H9 (cell line): Measurements from ENCODE around the gene PAGE2. TPM values are rescaled to one million over a fixed set of nuclear protein-coding genes. Genes with fewer than 3 reads are reported as not detected.

Experiments
- DNase-seq: peaks from one replicate; pipeline ENCODE4 v3.0.0-alpha.2; 2017
- H2AFZ ChIP-seq: one replicate; pipeline ENCODE4 v1.6.1; 2013; ENCODE audit warnings: mild to moderate bottlenecking, low read length, control low read depth, moderate library complexity
- H2AK5ac ChIP-seq: 2 replicates; pipeline ENCODE4 v1.6.1; 2013; ENCODE audit warnings: low read length, control low read depth, mixed read lengths; ENCODE audit not compliant: insufficient read length
- H2BK120ac ChIP-seq: one replicate; pipeline ENCODE4 v1.6.1; 2013; ENCODE audit warnings: low read depth, mild to moderate bottlenecking, low read length, control low read depth, inconsistent platforms; ENCODE audit not compliant: poor library complexity, severe bottlenecking
- H2BK12ac ChIP-seq: 2 replicates; pipeline ENCODE4 v1.6.1; 2013; ENCODE audit warnings: low read length, control low read depth, mixed read lengths, low read depth; ENCODE audit not compliant: insufficient read length
- H2BK15ac ChIP-seq: 2 replicates; pipeline ENCODE4 v1.6.1; 2013; ENCODE audit warnings: low read depth, low read length, control low read depth
- H2BK20ac ChIP-seq: one replicate; pipeline ENCODE4 v1.6.1; 2013; ENCODE audit warnings: low read depth, mild to moderate bottlenecking, low read length, control low read depth, inconsistent platforms; ENCODE audit not compliant: poor library complexity, severe bottlenecking
- H2BK5ac ChIP-seq: 2 replicates; pipeline ENCODE4 v1.6.1; 2013; ENCODE audit warnings: low read length, control low read depth, mixed read lengths; ENCODE audit not compliant: insufficient read length
- H3K14ac ChIP-seq: 2 replicates; pipeline ENCODE4 v1.6.1; 2013; ENCODE audit warnings: low read length, control low read depth; ENCODE audit not compliant: insufficient read depth
- H3K18ac ChIP-seq: 2 replicates; pipeline ENCODE4 v1.6.1; 2013; ENCODE audit warnings: low read depth, mild to moderate bottlenecking, mixed read lengths, low read length, control low read depth; ENCODE audit not compliant: insufficient read length
- H3K23ac ChIP-seq: 2 replicates; pipeline ENCODE4 v1.6.1; 2013; ENCODE audit warnings: low read length, control low read depth, mixed read lengths, low read depth; ENCODE audit not compliant: insufficient read length
- H3K23me2 ChIP-seq: 2 replicates; pipeline ENCODE4 v1.6.1; 2013; ENCODE audit warnings: low read depth, mild to moderate bottlenecking, mixed read lengths, low read length, control low read depth; ENCODE audit not compliant: insufficient read length, poor library complexity, severe bottlenecking
- H3K27ac ChIP-seq: 2 replicates; pipeline ENCODE4 v1.5.1; 2013; ENCODE audit warnings: low read length, control low read depth, mixed read lengths, low read depth; ENCODE audit not compliant: insufficient read length
- H3K27me3 ChIP-seq: 2 replicates; pipeline ENCODE4 v1.6.1; 2013; ENCODE audit warnings: low read length, control low read depth, inconsistent platforms; ENCODE audit not compliant: insufficient read depth
- H3K4ac ChIP-seq: 2 replicates; pipeline ENCODE4 v1.6.1; 2013; ENCODE audit warnings: low read depth, mild to moderate bottlenecking, control low read depth, inconsistent platforms, low read length, moderate library complexity
- H3K4me1 ChIP-seq: 2 replicates; pipeline ENCODE4 v1.6.1; 2013; ENCODE audit warnings: low read length, control low read depth, inconsistent platforms; ENCODE audit not compliant: insufficient read depth
- H3K4me2 ChIP-seq: 2 replicates; pipeline ENCODE4 v1.6.1; 2013; ENCODE audit warnings: low read length, control low read depth, mixed read lengths; ENCODE audit not compliant: insufficient read length, insufficient read depth
- H3K56ac ChIP-seq: 2 replicates; pipeline ENCODE4 v1.6.1; 2013; ENCODE audit warnings: low read depth, mild to moderate bottlenecking, mixed read lengths, low read length, control low read depth; ENCODE audit not compliant: insufficient read length
- H3K79me1 ChIP-seq: 2 replicates; pipeline ENCODE4 v1.6.1; 2013; ENCODE audit warnings: low read depth, mild to moderate bottlenecking, moderate library complexity, low read length, control low read depth, inconsistent platforms; ENCODE audit not compliant: insufficient read depth, poor library complexity, severe bottlenecking
- H3K79me2 ChIP-seq: 2 replicates; pipeline ENCODE4 v1.6.1; 2013; ENCODE audit warnings: low read length, control low read depth, inconsistent platforms; ENCODE audit not compliant: insufficient read depth
- H3K9ac ChIP-seq: 2 replicates; pipeline ENCODE4 v1.6.1; 2013; ENCODE audit warnings: low read length, control low read depth, mixed read lengths; ENCODE audit not compliant: insufficient read length; ENCODE audit errors: extremely low read depth
- H3K9me3 ChIP-seq: one replicate; pipeline ENCODE4 v1.6.1; 2013; ENCODE audit warnings: low read depth, low read length, inconsistent platforms; ENCODE audit not compliant: control insufficient read depth
- H3T11ph ChIP-seq: one replicate; pipeline ENCODE4 v1.6.1; 2013; ENCODE audit warnings: mild to moderate bottlenecking, low read length, control low read depth, inconsistent platforms
- H4K20me1 ChIP-seq: one replicate; pipeline ENCODE4 v1.6.1; 2013; ENCODE audit not compliant: control insufficient read depth, insufficient read length, insufficient read depth
- H4K5ac ChIP-seq: 2 replicates; pipeline ENCODE4 v1.6.1; 2013; ENCODE audit warnings: low read depth, mild to moderate bottlenecking, mixed read lengths, low read length, control low read depth; ENCODE audit not compliant: insufficient read length
- H4K8ac ChIP-seq: replicated peaks from 2 replicates; pipeline ENCODE4 v1.6.1; 2013; ENCODE audit warnings: low read length, control low read depth, mixed read lengths, low read depth; ENCODE audit not compliant: insufficient read length
- H4K91ac ChIP-seq: 2 replicates; pipeline ENCODE4 v1.6.1; 2013; ENCODE audit warnings: low read depth, mild to moderate bottlenecking, moderate library complexity, mixed read lengths, low read length, control low read depth; ENCODE audit not compliant: insufficient read length
- H3K27ac Mint-ChIP-seq, 3 experiments: 2 replicates in 2 of 3; 3 replicates in 1 of 3; pipeline ENCODE4 v1.8.0; 2020 to 2021; ENCODE audit warnings: mixed read lengths in 3 of 3, mild to moderate bottlenecking in 1 of 3, moderate library complexity in 1 of 3
- H3K27me3 Mint-ChIP-seq: 2 replicates; pipeline ENCODE4 v1.8.0; 2021; ENCODE audit warnings: low read depth, mild to moderate bottlenecking, moderate library complexity, mixed read lengths
- H3K36me3 Mint-ChIP-seq, 3 experiments: 2 replicates in 2 of 3; 3 replicates in 1 of 3; pipeline ENCODE4 v1.8.0; 2020 to 2021; ENCODE audit warnings: low read depth in 3 of 3, mixed read lengths in 3 of 3; ENCODE audit not compliant: insufficient read depth in 1 of 3
- H3K4me1 Mint-ChIP-seq, 2 experiments: 2 replicates each; pipeline ENCODE4 v1.8.0; 2020; ENCODE audit warnings: mixed read lengths in 2 of 2
- H3K4me3 Mint-ChIP-seq, 2 experiments: 2 replicates in 1 of 2; 3 replicates in 1 of 2; pipeline ENCODE4 v1.8.0; 2020 to 2021; ENCODE audit warnings: mild to moderate bottlenecking in 2 of 2, mixed read lengths in 2 of 2, moderate library complexity in 1 of 2
- H3K9me3 Mint-ChIP-seq, 2 experiments: 2 replicates in 1 of 2; 3 replicates in 1 of 2; pipeline ENCODE4 v1.8.0; 2020; ENCODE audit warnings: mild to moderate bottlenecking in 2 of 2, mixed read lengths in 2 of 2, moderate library complexity in 1 of 2
- WGBS: extraction: QIAGEN DNeasy Blood & Tissue Kit; methylation state at CpG from one replicate; pipeline ENCODE4 v1.1.7; 2013; ENCODE audit warnings: missing lambda C conversion rate, low lambda C conversion rate, mixed read lengths; ENCODE audit not compliant: insufficient read length; ENCODE audit errors: extremely low coverage; 5-methylcytosine and 5-hydroxymethylcytosine counted together
- total RNA-seq: library from RNA; stranded (reverse); gene quantifications from 2 replicates; pipeline ENCODE4 v1.2.1, GENCODE V29; 2021
- TF ChIP-seq, protein P1 (sequence below): fragments of 200-600 bp; sonication (generic); conservative IDR thresholded peaks from 3 replicates; pipeline ENCODE4 v1.8.0; 2021; ENCODE audit warnings: antibody characterized with exemption, mild to moderate bottlenecking

The PAGE2 gene
- total RNA-seq, 1 experiment from 2014 or later: not detected

DNA sequence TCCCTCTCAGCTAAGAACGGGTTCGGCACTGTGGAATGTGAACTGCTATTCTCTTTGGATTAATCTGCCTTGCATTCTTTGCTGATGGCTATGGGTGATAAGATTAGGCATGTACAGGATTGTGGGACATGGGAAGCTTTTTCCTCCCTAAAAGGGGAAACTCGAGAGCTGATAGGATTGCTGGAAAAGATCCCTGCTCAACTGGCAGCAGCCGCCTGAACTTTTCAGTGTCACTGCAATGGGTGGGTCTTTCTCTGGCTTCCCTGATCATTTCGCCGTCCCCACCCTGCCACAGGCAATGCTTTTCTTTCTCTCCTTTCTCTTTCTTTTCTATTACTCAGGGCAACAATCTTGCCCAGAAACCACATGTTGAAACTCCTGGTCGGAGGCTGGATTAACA, 20.5 kb downstream of the PAGE2 start:
- peaks cover 53 to 79% of the 10 kb centered on the region in 2 experiments for H3K9me3 Mint-ChIP-seq
- no CpG with 5 or more reads among the region's 7 CpGs for WGBS

More for the DNA sequence above, 20.5 kb downstream of the PAGE2 start:
- peaks cover 0 to 4% (median 0%) of the 10 kb centered on the region in 3 experiments; a peak in 2 of 7 replicates for H3K36me3 Mint-ChIP-seq
- Histone ChIP-seq H3K79me2 (no peaks in the 10 kb centered on the region), H3K27ac (no peak overlapping the region), H3K9me3 (peaks cover 17% of the 10 kb centered on the region), H4K5ac (no peak overlapping the region), H2BK5ac (no peak overlapping the region), H3K14ac (no peak overlapping the region), H3K18ac (no peak overlapping the region), H3K9ac (no peak overlapping the region), H3K23me2 (no peaks in the 10 kb centered on the region), H3K79me1 (no peaks in the 10 kb centered on the region), H4K91ac (no peak overlapping the region), H2BK20ac (no peak overlapping the region), H3K56ac (no peak overlapping the region), H4K20me1 (no peaks in the 10 kb centered on the region), H2BK120ac (no peak overlapping the region), H3K23ac (no peak overlapping the region), H2AFZ (no peak overlapping the region), H2BK12ac (no peak overlapping the region), H2AK5ac (no peak overlapping the region), H3K4me1 (no peaks in the 10 kb centered on the region), H3T11ph (no peak overlapping the region), H3K4ac (no peak overlapping the region), H3K4me2 (no peak overlapping the region), H3K27me3 (no peaks in the 10 kb centered on the region), H4K8ac (no peak overlapping the region), H2BK15ac (no peak overlapping the region)
- H3K4me1 Mint-ChIP-seq: 0 out of 4 replicates have a peak, but pooled peaks cover 0 to 2% of the 10 kb centered on the region in 2 experiments
- TF ChIP-seq, protein P1, sequence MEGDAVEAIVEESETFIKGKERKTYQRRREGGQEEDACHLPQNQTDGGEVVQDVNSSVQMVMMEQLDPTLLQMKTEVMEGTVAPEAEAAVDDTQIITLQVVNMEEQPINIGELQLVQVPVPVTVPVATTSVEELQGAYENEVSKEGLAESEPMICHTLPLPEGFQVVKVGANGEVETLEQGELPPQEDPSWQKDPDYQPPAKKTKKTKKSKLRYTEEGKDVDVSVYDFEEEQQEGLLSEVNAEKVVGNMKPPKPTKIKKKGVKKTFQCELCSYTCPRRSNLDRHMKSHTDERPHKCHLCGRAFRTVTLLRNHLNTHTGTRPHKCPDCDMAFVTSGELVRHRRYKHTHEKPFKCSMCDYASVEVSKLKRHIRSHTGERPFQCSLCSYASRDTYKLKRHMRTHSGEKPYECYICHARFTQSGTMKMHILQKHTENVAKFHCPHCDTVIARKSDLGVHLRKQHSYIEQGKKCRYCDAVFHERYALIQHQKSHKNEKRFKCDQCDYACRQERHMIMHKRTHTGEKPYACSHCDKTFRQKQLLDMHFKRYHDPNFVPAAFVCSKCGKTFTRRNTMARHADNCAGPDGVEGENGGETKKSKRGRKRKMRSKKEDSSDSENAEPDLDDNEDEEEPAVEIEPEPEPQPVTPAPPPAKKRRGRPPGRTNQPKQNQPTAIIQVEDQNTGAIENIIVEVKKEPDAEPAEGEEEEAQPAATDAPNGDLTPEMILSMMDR: no peak
- peaks cover 2% of the 10 kb centered on the region for H3K27me3 Mint-ChIP-seq
- no peak for DNase-seq
- no peak overlapping the region for H3K4me3 Mint-ChIP-seq
- no peak overlapping the region for H3K27ac Mint-ChIP-seq
